MM.1S (cell line): ENCODE data around the gene POU2F2.

Source experiments
- DNase-seq: peaks from one replicate; pipeline ENCODE4 v3.0.0-alpha.2; 2015
- H2AFZ ChIP-seq: fragments of 300-600 bp; sonication (generic); 2 replicates; pipeline ENCODE4 v1.6.0; 2016; ENCODE audit warnings: antibody characterized with exemption, low read length
- H3F3A ChIP-seq: fragments of 300-600 bp; sonication (generic); 2 replicates; pipeline ENCODE4 v1.6.1; 2016; ENCODE audit warnings: mild to moderate bottlenecking, antibody characterized with exemption, low read length, moderate library complexity, mixed read lengths; ENCODE audit not compliant: insufficient read depth
- H3K27ac ChIP-seq: fragments of 300-600 bp; sonication (generic); 2 replicates; pipeline ENCODE4 v1.5.1; 2016; ENCODE audit warnings: mild to moderate bottlenecking, low read length
- H3K27me3 ChIP-seq: fragments of 300-600 bp; sonication (generic); replicated peaks from 2 replicates; pipeline ENCODE4 v1.6.0; 2016; ENCODE audit warnings: low read length; ENCODE audit not compliant: insufficient read depth
- H3K36me3 ChIP-seq: fragments of 300-600 bp; sonication (generic); replicated peaks from 2 replicates; pipeline ENCODE4 v1.6.1; 2016; ENCODE audit warnings: mild to moderate bottlenecking, low read length, mixed read lengths; ENCODE audit not compliant: insufficient read depth
- H3K4me1 ChIP-seq: fragments of 300-600 bp; sonication (generic); 2 replicates; pipeline ENCODE4 v1.6.1; 2016; ENCODE audit warnings: low read length, mixed read lengths
- H3K4me2 ChIP-seq: fragments of 300-600 bp; sonication (generic); 2 replicates; pipeline ENCODE4 v1.6.0; 2016; ENCODE audit warnings: low read depth, low read length
- H3K4me3 ChIP-seq: fragments of 300-600 bp; sonication (generic); 2 replicates; pipeline ENCODE4 v1.5.1; 2016; ENCODE audit warnings: low read length, mixed read lengths
- H3K79me2 ChIP-seq: fragments of 300-600 bp; sonication (generic); 2 replicates; pipeline ENCODE4 v1.6.1; 2016; ENCODE audit warnings: mixed run types, low read length, mixed read lengths
- H3K9ac ChIP-seq: fragments of 300-600 bp; sonication (generic); 2 replicates; pipeline ENCODE4 v1.6.1; 2016; ENCODE audit warnings: low read length, mixed read lengths
- H3K9me2 ChIP-seq: fragments of 300-600 bp; sonication (generic); replicated peaks from 2 replicates; pipeline ENCODE4 v1.6.1; 2016; ENCODE audit warnings: mild to moderate bottlenecking, low read length, mixed read lengths; ENCODE audit not compliant: insufficient read depth
- H3K9me3 ChIP-seq: fragments of 300-600 bp; sonication (generic); replicated peaks from 2 replicates; pipeline ENCODE4 v1.6.1; 2016; ENCODE audit warnings: mild to moderate bottlenecking, low read length, mixed read lengths; ENCODE audit not compliant: insufficient read depth
- H4K20me1 ChIP-seq: fragments of 300-600 bp; sonication (generic); 2 replicates; pipeline ENCODE4 v1.6.1; 2016; ENCODE audit warnings: mild to moderate bottlenecking, low read length, moderate library complexity, mixed read lengths; ENCODE audit not compliant: insufficient read depth
- CTCF ChIP-seq: fragments of 300-600 bp; sonication (generic); IDR thresholded peaks from 2 replicates; pipeline ENCODE4 v1.5.1; 2016; ENCODE audit warnings: antibody characterized with exemption, low read length, mixed read lengths
- EZH2 ChIP-seq: fragments of 300-600 bp; sonication (generic); optimal IDR thresholded peaks from 2 replicates; pipeline ENCODE3; 2017; ENCODE audit warnings: low read depth, mild to moderate bottlenecking, antibody characterized with exemption, low read length, mixed read lengths
- EZH2phosphoT487 ChIP-seq: fragments of 300-600 bp; sonication (generic); IDR thresholded peaks from 2 replicates; pipeline ENCODE4 v1.6.1; 2018; ENCODE audit warnings: antibody characterized with exemption, low read length

POU2F2 gene

DNA sequence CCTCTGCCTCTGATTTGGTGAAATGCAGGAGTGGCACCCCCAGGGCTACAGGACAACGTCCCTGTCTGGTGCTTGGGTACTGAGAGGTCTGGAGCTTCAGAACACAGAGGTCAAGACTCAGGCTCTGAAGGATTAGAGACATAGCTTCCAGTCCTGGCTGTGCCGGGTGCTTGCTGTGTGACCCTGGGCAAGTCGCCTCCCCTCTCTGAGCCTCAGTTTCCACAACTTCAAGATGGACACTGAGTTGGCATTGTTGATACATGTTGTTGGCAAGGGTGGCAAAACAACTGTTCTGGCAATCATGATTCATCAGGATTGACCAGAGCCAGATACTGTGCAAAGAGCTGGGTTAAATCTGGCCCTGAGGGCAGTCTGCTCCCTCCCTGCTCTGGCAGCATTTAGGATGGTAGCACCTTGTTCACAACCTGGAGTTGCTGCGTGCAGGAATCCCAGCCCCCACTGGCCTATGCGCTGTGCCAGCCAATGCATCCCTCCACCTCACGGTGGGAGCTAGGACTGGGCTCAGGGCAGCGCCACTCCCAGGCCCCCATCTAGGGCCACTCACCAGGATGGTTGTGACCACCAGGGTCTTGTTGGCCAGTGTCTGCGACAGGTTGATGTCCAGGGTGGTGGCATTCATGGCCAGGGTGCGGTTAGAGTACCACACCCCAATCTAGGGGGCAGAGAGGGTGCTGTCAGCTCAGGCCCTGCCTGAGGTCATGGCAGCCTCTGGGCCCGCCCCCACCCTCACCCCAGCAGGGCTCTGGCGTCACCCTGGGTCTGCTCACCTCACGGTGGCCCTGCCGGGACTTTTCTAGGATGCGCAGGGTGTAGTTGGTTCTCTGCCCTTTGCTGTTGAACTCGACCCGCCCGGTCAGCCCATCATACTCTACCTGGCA, 79.0 kb downstream of the POU2F2 start:
- no peak for DNase-seq
- Histone ChIP-seq H3K27me3 (peaks cover 9% of the 10 kb centered on the region; the same call in 1 of the 2 replicates), H3K4me1 (no peaks in the 10 kb centered on the region), H3K9ac (no peak overlapping the region), H3K79me2 (no peaks in the 10 kb centered on the region), H3F3A (no peaks in the 10 kb centered on the region), H3K27ac (no peak overlapping the region), H3K9me3 (no peaks in the 10 kb centered on the region), H4K20me1 (no peaks in the 10 kb centered on the region), H3K4me2 (no peak overlapping the region), H3K36me3 (no peaks in the 10 kb centered on the region), H3K4me3 (no peak overlapping the region), H3K9me2 (no peaks in the 10 kb centered on the region), H2AFZ (no peak overlapping the region)
- no peak for TF ChIP-seq CTCF
- no peak for TF ChIP-seq EZH2
- no peak for TF ChIP-seq EZH2phosphoT487

GRCh38 chr19:42052241-42052863, 79.9 kb downstream of the POU2F2 start:
- H4K20me1 ChIP-seq, result no peaks in the 10 kb centered on the region
- no peak overlapping the region for H3K9ac ChIP-seq
- no peak overlapping the region for H3K27ac ChIP-seq
- no peaks in the 10 kb centered on the region for H3K4me1 ChIP-seq
- H3K4me3 ChIP-seq, result no peak overlapping the region
- H3K27me3 ChIP-seq, result peaks cover 9% of the 10 kb centered on the region; the same call in 1 of the 2 replicates
- no peak for TF ChIP-seq CTCF
- TF ChIP-seq EZH2, result no peak
- no peak for TF ChIP-seq EZH2phosphoT487
- H2AFZ ChIP-seq, result no peak overlapping the region
- no peaks in the 10 kb centered on the region for H3K36me3 ChIP-seq
- H3K9me3 ChIP-seq, result no peaks in the 10 kb centered on the region
- no peak for DNase-seq
- no peaks in the 10 kb centered on the region for H3K9me2 ChIP-seq
- H3K79me2 ChIP-seq, result no peaks in the 10 kb centered on the region
- no peak overlapping the region for H3K4me2 ChIP-seq
- no peaks in the 10 kb centered on the region for H3F3A ChIP-seq

DNA sequence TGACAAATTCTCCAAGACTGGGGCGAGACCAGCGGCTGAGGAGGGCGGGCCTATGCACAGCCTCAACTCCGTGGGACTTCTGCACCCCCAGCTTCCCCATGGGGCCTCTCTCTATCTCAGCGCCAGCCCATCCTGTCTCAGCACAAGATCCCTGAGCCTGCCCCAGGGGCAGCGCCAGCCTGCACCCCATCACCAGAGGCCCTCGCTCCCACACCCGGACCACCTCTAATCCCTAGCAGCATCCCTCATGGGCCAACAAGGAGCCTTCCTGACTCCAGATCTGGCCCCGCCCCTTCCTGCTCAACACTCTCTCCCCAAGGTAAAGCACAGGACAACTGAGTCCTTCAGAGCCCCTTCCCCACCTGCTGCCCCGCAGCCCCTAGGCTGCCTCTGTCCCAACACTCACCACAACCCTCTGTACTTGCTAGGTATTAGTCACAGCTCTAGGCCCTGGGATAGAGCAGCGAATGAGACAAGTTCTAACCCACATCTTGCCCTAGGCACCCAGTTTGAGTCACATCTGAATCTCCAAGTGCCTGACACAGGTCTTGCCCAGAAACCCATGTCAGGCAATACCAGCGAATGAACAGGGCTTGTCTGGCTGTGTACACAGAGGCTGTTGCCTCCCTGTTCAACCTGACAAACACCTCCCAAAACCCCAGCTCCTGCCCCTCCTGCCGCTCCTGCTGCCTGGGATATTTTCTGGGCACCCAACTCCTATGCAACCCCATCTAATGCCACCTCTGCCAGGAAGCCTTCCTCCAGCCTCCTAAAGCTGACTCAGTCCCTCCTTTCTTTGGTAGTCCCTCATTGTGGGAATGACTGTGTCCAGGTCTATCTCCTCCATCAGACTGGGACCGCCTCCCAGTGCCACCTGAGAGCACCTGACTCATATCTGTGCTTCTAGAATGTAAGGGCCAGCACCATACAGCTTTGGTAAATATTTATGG, 80.8 kb downstream of the POU2F2 start:
- H3K36me3 ChIP-seq, result no peaks in the 10 kb centered on the region
- H3K79me2 ChIP-seq, result no peaks in the 10 kb centered on the region
- H2AFZ ChIP-seq, result no peak overlapping the region
- H3K9me2 ChIP-seq, result no peaks in the 10 kb centered on the region
- no peaks in the 10 kb centered on the region for H3F3A ChIP-seq
- no peak overlapping the region for H3K4me3 ChIP-seq
- TF ChIP-seq EZH2, result no peak
- no peak for TF ChIP-seq EZH2phosphoT487
- no peak for TF ChIP-seq CTCF
- no peak overlapping the region for H3K4me2 ChIP-seq
- H3K27ac ChIP-seq, result no peak overlapping the region
- H4K20me1 ChIP-seq, result no peaks in the 10 kb centered on the region
- H3K27me3 ChIP-seq, result peaks cover 9% of the 10 kb centered on the region; the same call in 1 of the 2 replicates
- DNase-seq, result no peak
- no peak overlapping the region for H3K9ac ChIP-seq
- no peaks in the 10 kb centered on the region for H3K4me1 ChIP-seq
- no peaks in the 10 kb centered on the region for H3K9me3 ChIP-seq
